T-helper 17 cell (primary cell): ENCODE measurements around the gene REEP3. TPM values are rescaled to one million over a fixed set of nuclear protein-coding genes. Genes with fewer than 3 reads are reported as not detected.

Source experiments
- ATAC-seq: fragments of 150-1000 bp; cut with Tn5 transposase; 2 replicates; pipeline ENCODE4 v1.10.0; 2021; ENCODE audit warnings: mild to moderate bottlenecking, moderate library complexity
- DNase-seq, 3 donors: peaks; one replicate each; pipeline versions ENCODE4 v3.0.0 to v3.0.0-alpha.2; 2020 to 2021
- H3K9me3 ChIP-seq: one replicate; pipeline ENCODE4 v1.7.0; 2013; ENCODE audit warnings: low read length, mild to moderate bottlenecking; ENCODE audit not compliant: control insufficient read depth, poor library complexity, severe bottlenecking
- H3K27ac Mint-ChIP-seq: one replicate; pipeline ENCODE4 v1.8.0; 2022; ENCODE audit warnings: mild to moderate bottlenecking, moderate library complexity, mixed read lengths
- H3K27me3 Mint-ChIP-seq: one replicate; pipeline ENCODE4 v1.8.0; 2022; ENCODE audit warnings: mixed read lengths
- H3K36me3 Mint-ChIP-seq: one replicate; pipeline ENCODE4 v1.8.0; 2022; ENCODE audit warnings: low read depth, mixed read lengths
- H3K4me1 Mint-ChIP-seq: one replicate; pipeline ENCODE4 v1.8.0; 2022; ENCODE audit warnings: mild to moderate bottlenecking, mixed read lengths
- H3K4me3 Mint-ChIP-seq: one replicate; pipeline ENCODE4 v1.8.0; 2022; ENCODE audit warnings: mild to moderate bottlenecking, moderate library complexity, mixed read lengths
- total RNA-seq, 4 donors: library from RNA in 2 of 4; stranded (reverse) in 2 of 4; gene quantifications; one replicate each; pipeline ENCODE4 v1.2.3 and lab custom pipeline; 2022 to 2026

The REEP3 gene
- total RNA-seq, 2 donors from 2014 or later, result 21.1 TPM

DNA sequence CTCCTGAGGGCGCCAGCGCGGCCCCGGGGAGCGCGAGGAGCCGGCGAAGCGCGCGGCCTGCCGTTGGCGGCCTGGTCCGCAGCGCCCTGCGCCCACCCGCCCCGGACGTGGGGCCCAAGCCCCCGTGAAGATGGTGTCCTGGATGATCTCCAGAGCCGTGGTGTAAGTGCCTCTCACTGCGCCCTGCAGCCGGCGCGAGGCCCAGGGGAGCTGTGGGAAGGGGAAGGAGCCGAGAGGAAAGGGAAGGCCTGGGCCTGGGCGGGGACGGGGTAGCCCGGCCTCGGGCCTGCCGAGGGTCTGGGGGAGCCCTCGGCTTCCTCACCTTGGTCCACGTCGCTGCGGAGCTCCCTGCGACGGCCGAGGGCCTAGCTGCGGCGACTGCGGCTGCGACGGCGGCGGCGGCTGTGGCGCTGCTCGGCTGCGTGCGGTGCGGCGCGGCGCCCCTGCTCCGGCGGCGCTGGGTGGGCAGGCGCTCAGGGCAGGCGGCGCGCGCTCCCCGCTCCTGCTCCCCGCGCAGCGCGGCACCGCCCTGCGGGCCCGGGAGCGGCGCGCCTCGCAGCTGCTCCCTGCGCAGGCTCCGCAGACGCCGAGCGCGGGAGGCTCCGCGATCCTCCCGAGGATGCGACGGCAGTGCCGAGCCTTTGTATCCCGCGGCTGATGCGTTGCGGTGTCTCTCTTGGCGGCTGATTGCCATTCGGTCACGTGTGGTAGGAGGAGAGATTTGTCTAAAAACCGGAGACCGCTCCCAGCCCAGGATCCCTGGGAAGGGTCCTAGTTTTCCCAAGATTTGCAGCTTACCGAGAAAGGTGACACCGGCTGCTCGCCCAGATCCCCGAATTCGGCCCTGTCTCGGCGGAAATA, 445 bp downstream of the REEP3 start:
- ATAC-seq, result peak; percentile 69
- peak overlapping the region; percentile 93 for H3K4me3 Mint-ChIP-seq

DNA sequence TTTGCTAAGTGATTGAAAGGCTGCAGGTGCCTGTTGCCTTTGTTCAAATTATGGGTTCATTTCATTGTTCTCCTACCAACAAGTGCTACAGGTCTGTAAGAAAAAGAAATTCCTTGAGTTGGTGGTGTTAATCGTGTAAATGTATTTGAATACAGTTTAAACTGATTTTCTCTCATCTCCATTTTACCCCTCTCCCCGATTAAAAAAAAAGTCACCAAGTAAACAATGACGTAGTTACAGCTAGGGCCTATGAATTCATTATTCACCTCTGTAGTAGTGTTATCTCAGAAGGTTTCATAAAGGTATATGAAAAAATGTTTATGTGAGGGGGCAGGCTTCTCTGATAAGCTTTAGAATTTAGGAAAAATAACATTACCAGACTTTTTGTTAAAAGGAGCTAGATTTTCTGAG, 1.1 kb downstream of the REEP3 start:
- no peak for DNase-seq
- peak; percentile 45 for ATAC-seq
- H3K9me3 ChIP-seq, result no peaks in the 10 kb centered on the region
- Mint-ChIP-seq H3K4me3 (peak overlapping the region; percentile 93), H3K27ac (peak overlapping the region; percentile 96), H3K27me3 (no peaks in the 10 kb centered on the region), H3K36me3 (peaks cover 2% of the 10 kb centered on the region), H3K4me1 (peaks cover 43% of the 10 kb centered on the region)

More for the DNA sequence above, 445 bp downstream of the REEP3 start:
- Mint-ChIP-seq H3K4me1 (peaks cover 46% of the 10 kb centered on the region), H3K27me3 (no peaks in the 10 kb centered on the region), H3K27ac (peak overlapping the region; percentile 96), H3K36me3 (peaks cover 2% of the 10 kb centered on the region)
- H3K9me3 ChIP-seq, result no peaks in the 10 kb centered on the region
- peak; percentile 31 to 46 (median 44) for DNase-seq

DNA sequence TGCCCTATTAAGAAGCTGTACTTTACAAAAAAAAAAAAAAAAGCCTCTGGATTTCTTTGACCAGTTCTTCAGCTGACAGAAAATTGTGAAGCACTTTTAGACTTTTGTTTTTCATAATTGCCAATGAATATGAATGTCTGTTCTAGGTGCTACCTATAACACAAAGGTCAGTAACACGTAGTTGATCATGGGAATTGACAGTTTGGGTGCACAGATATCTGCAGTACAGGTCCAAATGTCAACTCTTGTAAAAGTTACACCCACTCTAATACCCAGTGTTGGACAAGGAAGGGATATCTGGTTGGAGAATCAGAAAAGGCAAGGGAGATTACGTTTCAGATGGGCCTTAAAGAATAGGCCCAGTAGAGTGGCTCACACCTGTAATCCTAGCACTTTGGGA, 1.8 kb downstream of the REEP3 start:
- ATAC-seq, result no peak
- peak overlapping the region; percentile 96 for H3K27ac Mint-ChIP-seq
- peaks cover 46% of the 10 kb centered on the region for H3K4me1 Mint-ChIP-seq
- peak overlapping the region; percentile 33 for H3K4me3 Mint-ChIP-seq
- no peaks in the 10 kb centered on the region for H3K9me3 ChIP-seq
- H3K36me3 Mint-ChIP-seq, result peaks cover 2% of the 10 kb centered on the region
- no peaks in the 10 kb centered on the region for H3K27me3 Mint-ChIP-seq
- DNase-seq, result no peak

GRCh38 chr10:63525021-63525420, 3.8 kb downstream of the REEP3 start:
- H3K9me3 ChIP-seq, result no peaks in the 10 kb centered on the region
- no peak for DNase-seq
- Mint-ChIP-seq H3K27ac (peak overlapping the region; percentile 96), H3K36me3 (peaks cover 5% of the 10 kb centered on the region), H3K4me1 (peaks cover 37% of the 10 kb centered on the region), H3K4me3 (no peak overlapping the region), H3K27me3 (no peaks in the 10 kb centered on the region)
- ATAC-seq, result no peak

DNA sequence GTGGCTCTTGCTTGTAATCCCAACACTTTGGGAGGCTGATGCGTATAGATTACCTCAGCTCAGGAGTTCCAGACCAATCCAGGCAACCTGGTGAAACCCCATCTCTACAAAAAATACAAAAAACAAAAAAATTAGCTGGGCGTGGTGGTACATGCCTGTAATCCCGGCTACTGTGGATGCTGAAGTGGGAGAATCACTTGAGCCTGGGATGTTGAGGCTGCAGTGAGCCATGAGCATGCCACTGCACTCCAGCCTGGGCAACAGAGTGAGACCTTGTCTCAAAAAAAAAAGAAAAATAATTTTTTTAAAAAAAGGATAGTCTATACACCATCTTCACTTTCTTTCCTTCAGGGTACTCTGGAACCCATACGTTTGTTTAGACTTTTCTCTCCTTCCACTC, 6.2 kb downstream of the REEP3 start:
- Mint-ChIP-seq H3K27ac (no peak overlapping the region), H3K36me3 (peaks cover 5% of the 10 kb centered on the region), H3K4me3 (no peak overlapping the region), H3K4me1 (peaks cover 31% of the 10 kb centered on the region), H3K27me3 (no peaks in the 10 kb centered on the region)
- H3K9me3 ChIP-seq, result no peaks in the 10 kb centered on the region
- ATAC-seq, result no peak
- no peak for DNase-seq

DNA sequence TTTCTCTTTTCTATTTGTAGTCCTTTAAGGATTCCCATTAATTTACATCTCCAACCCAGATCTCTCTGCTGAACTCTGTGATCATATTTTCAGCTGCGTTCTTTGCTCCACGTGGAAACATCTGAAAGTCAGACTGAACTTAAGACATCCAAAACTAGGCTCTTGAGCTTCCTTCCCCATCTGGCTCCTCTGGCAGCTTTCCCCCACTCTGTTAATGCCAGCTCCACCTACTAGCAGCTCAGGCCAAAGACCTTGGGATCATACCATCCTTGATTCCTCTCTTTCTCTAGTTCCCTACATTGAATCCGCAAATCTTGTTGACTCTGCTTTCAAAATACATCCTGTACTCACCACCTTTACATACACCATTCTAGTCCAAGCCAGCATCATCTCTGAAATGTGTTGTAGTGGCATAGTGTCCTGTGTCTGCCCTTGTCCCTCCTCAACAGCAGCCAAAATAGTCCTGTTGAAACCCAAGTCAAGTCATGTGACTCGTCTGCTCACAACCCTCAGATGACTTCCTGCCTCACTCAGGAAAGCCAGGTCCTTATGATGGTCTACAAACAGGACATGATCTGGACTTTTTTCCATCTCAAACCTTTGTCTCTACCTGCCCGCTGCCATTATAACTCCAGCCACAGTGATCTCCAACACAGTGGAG, 7.0 kb downstream of the REEP3 start:
- ATAC-seq (no peak), DNase-seq (no peak)
- Mint-ChIP-seq H3K4me1 (peaks cover 30% of the 10 kb centered on the region), H3K36me3 (peaks cover 5% of the 10 kb centered on the region), H3K27me3 (no peaks in the 10 kb centered on the region), H3K27ac (peak overlapping the region; percentile 12), H3K4me3 (no peak overlapping the region)
- no peaks in the 10 kb centered on the region for H3K9me3 ChIP-seq

- Mint-ChIP-seq H3K36me3 (peaks cover 5% of the 10 kb centered on the region), H3K4me3 (no peak overlapping the region), H3K4me1 (peaks cover 27% of the 10 kb centered on the region), H3K27me3 (no peaks in the 10 kb centered on the region), H3K27ac (peak overlapping the region; percentile 29)
- no peak for DNase-seq
- no peaks in the 10 kb centered on the region for H3K9me3 ChIP-seq
- ATAC-seq, result no peak
These were observed 9.2 kb downstream of the REEP3 start for GRCh38 chr10:63530409-63530808.

- Mint-ChIP-seq H3K4me1 (peaks cover 16% of the 10 kb centered on the region), H3K27me3 (no peaks in the 10 kb centered on the region), H3K4me3 (no peak overlapping the region), H3K27ac (no peak overlapping the region), H3K36me3 (peaks cover 2% of the 10 kb centered on the region)
- DNase-seq, result no peak
- no peak for ATAC-seq
- no peaks in the 10 kb centered on the region for H3K9me3 ChIP-seq
These were observed 13.5 kb downstream of the REEP3 start for GRCh38 chr10:63534723-63535122.

DNA sequence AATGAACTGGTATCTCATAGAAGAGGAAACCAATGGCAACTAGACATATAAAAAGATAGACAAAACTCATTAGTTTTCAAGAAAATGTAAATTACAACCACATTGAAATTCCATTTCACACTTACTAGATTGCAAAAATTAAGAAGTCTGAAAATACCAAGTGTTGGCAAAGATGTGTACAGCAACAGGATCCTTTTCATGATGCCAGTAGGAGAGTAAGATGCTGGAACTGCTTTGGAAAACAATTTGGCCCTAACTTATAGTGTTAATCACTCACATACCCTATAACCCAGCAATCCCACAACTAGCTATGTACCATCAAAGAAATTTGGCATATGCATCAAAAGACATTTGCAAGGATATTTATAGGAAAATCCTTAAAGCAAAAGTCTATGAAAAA, 15.5 kb downstream of the REEP3 start:
- no peak overlapping the region for H3K4me3 Mint-ChIP-seq
- peaks cover 2% of the 10 kb centered on the region for H3K36me3 Mint-ChIP-seq
- peak overlapping the region; percentile 67 for H3K27ac Mint-ChIP-seq
- DNase-seq, result no peak
- no peaks in the 10 kb centered on the region for H3K9me3 ChIP-seq
- no peak for ATAC-seq
- no peaks in the 10 kb centered on the region for H3K27me3 Mint-ChIP-seq
- H3K4me1 Mint-ChIP-seq, result peaks cover 16% of the 10 kb centered on the region

DNA sequence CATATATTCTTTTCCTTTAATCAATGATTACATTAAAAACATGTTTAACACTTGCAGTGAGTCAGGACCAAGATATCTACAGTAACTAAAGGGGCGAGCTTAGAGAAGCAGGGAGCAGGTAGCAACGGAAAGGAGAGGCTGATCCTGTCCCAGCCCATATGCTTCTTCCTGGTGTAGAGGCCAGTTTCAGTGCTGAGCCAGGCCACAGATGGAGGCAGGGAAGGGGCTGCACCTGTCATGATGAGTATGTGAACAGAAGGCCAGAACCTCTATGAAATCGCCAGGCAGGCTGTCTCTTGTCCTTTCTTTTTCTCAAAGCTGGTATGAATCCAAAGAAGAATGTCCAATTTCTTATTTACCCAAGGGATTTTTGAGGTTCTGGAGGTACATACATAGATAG, 16.3 kb downstream of the REEP3 start:
- no peak overlapping the region for H3K4me3 Mint-ChIP-seq

DNA sequence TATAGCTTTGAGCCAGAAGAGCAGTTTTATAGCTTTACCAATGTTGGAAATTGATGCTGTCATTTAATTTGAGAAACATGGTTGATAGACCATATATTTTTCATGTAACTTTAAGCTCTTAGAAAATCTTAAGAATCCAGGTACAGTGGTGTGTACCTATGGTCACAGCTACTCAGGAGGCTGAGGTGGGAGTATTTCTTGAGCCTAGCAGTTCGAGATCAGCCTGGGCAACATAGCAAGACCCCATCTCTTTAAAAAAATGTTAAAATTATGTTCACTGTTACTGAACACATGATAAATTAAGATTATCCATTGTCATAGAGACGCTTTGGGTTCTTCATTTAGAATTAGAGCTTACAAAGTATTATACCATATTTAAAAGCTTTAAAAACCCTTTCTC, 18.2 kb downstream of the REEP3 start:
- H3K27ac Mint-ChIP-seq, result no peak overlapping the region
- H3K9me3 ChIP-seq, result no peaks in the 10 kb centered on the region
- no peak for DNase-seq
- no peak for ATAC-seq
- peaks cover 4% of the 10 kb centered on the region for H3K36me3 Mint-ChIP-seq
- peaks cover 23% of the 10 kb centered on the region for H3K4me1 Mint-ChIP-seq
- no peak overlapping the region for H3K4me3 Mint-ChIP-seq
- no peaks in the 10 kb centered on the region for H3K27me3 Mint-ChIP-seq

More for the DNA sequence above, 16.3 kb downstream of the REEP3 start:
- ATAC-seq (no peak), DNase-seq (no peak)
- Mint-ChIP-seq H3K27ac (peak overlapping the region; percentile 67), H3K36me3 (peaks cover 2% of the 10 kb centered on the region), H3K4me1 (peaks cover 16% of the 10 kb centered on the region), H3K27me3 (no peaks in the 10 kb centered on the region)
- no peaks in the 10 kb centered on the region for H3K9me3 ChIP-seq

GRCh38 chr10:63539994-63540393, 18.8 kb downstream of the REEP3 start:
- ATAC-seq (no peak), DNase-seq (no peak)
- H3K9me3 ChIP-seq, result no peaks in the 10 kb centered on the region
- no peaks in the 10 kb centered on the region for H3K27me3 Mint-ChIP-seq
- peaks cover 22% of the 10 kb centered on the region for H3K4me1 Mint-ChIP-seq
- H3K4me3 Mint-ChIP-seq, result no peak overlapping the region
- H3K27ac Mint-ChIP-seq, result peak overlapping the region; percentile 51
- H3K36me3 Mint-ChIP-seq, result peaks cover 4% of the 10 kb centered on the region

DNA sequence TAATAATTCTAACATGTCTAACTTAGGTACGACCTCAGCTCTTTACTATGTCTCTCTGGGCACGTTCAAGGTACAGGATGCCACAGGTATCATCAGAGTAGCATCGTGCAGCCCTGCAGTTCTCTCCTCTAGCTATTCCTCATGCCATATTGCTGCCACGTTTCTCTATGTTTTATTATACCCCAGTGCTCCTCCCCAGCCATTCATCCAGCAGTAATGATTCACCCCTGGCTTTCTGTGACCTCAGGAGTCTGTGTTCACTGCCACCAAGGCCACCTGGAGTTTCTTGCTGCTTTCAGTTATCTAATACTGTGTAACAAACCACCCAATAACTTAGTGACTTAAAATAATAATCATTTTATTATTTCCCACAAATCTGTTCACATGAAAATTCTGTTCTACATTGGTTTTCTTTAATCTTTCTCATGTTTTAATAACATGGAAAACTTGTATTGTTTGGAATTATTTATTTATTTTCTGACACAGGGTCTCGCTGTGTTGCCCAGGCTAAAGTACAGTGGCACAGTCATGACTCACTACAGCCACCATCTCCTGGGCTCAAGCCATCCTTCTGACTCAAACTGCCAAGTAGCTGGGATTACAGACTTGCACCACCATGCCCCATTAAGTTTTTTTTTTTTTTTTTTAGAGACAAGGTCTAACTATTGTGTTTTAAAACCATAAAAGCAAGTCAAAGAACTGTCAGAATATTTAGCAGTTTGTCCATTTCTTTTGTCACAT, 21.8 kb downstream of the REEP3 start:
- DNase-seq, result no peak
- H3K4me3 Mint-ChIP-seq, result no peak overlapping the region
- peaks cover 6% of the 10 kb centered on the region for H3K36me3 Mint-ChIP-seq
- no peaks in the 10 kb centered on the region for H3K27me3 Mint-ChIP-seq
- H3K9me3 ChIP-seq, result no peaks in the 10 kb centered on the region
- H3K4me1 Mint-ChIP-seq, result peaks cover 19% of the 10 kb centered on the region
- ATAC-seq, result peak; percentile 14
- H3K27ac Mint-ChIP-seq, result peak overlapping the region; percentile 93
